ENCODE measurements around the gene TPRA1.

GRCh38 chr3:127573401-127573800 is 17.1 kb downstream of the TPRA1 start:
- TF ChIP-seq CTCF (IDR thresholded peaks at IDR 0.05; ENCODE audit: insufficient read depth, low read depth, low read length) (no peak), EZH2 (IDR thresholded peaks at IDR 0.05; ENCODE audit: insufficient read depth, low read length) (no peak)

Data from astrocyte (in vitro differentiated cells and primary cell).